ENCODE results near the gene SPTBN1.
"Not testable (repeated sequence)": the region's sequence is repeated elsewhere in the genome, so short reads cannot be mapped to it uniquely, and the experiment has no call there.

Gene SPTBN1

GRCh38 chr2:54528311-54528955, 72.3 kb downstream of the SPTBN1 start:
- DNase-seq (ENCODE audit: low spot score) = no peak

GRCh38 chr2:54529518-54529917, 73.4 kb downstream of the SPTBN1 start:
- DNase-seq (ENCODE audit: low spot score) = not testable (repeated sequence)

GRCh38 chr2:54529935-54530334, 73.8 kb downstream of the SPTBN1 start:
- DNase-seq (ENCODE audit: low spot score) = no peak

- DNase-seq (ENCODE audit: low spot score) = peak; percentile 68
Measured at GRCh38 chr2:54531558-54531957, 75.4 kb downstream of the SPTBN1 start.

GRCh38 chr2:54534221-54534620, 78.1 kb downstream of the SPTBN1 start:
- DNase-seq (ENCODE audit: low spot score) = no peak

GRCh38 chr2:54534625-54535024, 78.5 kb downstream of the SPTBN1 start:
- no peak for DNase-seq (ENCODE audit: low spot score)

GRCh38 chr2:54535599-54536195, 79.6 kb downstream of the SPTBN1 start:
- DNase-seq (ENCODE audit: low spot score) = no peak

- no peak for DNase-seq (ENCODE audit: low spot score)
Measured at GRCh38 chr2:54536720-54537119, 80.6 kb downstream of the SPTBN1 start.

GRCh38 chr2:54538537-54538936, 82.4 kb downstream of the SPTBN1 start:
- DNase-seq (ENCODE audit: low spot score) = no peak

GRCh38 chr2:54539683-54540082, 83.6 kb downstream of the SPTBN1 start:
- DNase-seq (ENCODE audit: low spot score) = no peak

- DNase-seq (ENCODE audit: low spot score) = no peak
Measured at GRCh38 chr2:54540194-54540593, 84.1 kb downstream of the SPTBN1 start.

- DNase-seq (ENCODE audit: low spot score) = no peak
Measured at GRCh38 chr2:54541995-54542394, 85.9 kb downstream of the SPTBN1 start.

- no peak for DNase-seq (ENCODE audit: low spot score)
Measured at GRCh38 chr2:54543733-54544396, 87.7 kb downstream of the SPTBN1 start.

GRCh38 chr2:54545702-54546450, 89.7 kb downstream of the SPTBN1 start:
- peak; percentile 73 for DNase-seq (ENCODE audit: low spot score)

GRCh38 chr2:54546518-54546917, 90.4 kb downstream of the SPTBN1 start:
- DNase-seq (ENCODE audit: low spot score) = no peak

GRCh38 chr2:54546923-54547720, 91.0 kb downstream of the SPTBN1 start:
- DNase-seq (ENCODE audit: low spot score) = no peak

- no peak for DNase-seq (ENCODE audit: low spot score)
Measured at GRCh38 chr2:54549430-54549829, 93.3 kb downstream of the SPTBN1 start.

GRCh38 chr2:54549917-54550518, 93.9 kb downstream of the SPTBN1 start:
- no peak for DNase-seq (ENCODE audit: low spot score)

- no peak for DNase-seq (ENCODE audit: low spot score)
Measured at GRCh38 chr2:54550547-54550946, 94.4 kb downstream of the SPTBN1 start.

GRCh38 chr2:54551123-54551756, 95.1 kb downstream of the SPTBN1 start:
- no peak for DNase-seq (ENCODE audit: low spot score)

GRCh38 chr2:54553075-54553474, 96.9 kb downstream of the SPTBN1 start:
- DNase-seq (ENCODE audit: low spot score) = no peak

Measured in RKO (cell line).